GM12874 (cell line): Measurements from ENCODE around the gene ZNF831.

Experiments used
- TF ChIP-seq, protein P1 (sequence below): IDR thresholded peaks from 2 replicates; pipeline ENCODE4 v1.5.1; 2011; ENCODE audit warnings: low read depth, mild to moderate bottlenecking, control low read depth, low read length, moderate library complexity; ENCODE audit not compliant: insufficient read depth

ZNF831 gene

DNA sequence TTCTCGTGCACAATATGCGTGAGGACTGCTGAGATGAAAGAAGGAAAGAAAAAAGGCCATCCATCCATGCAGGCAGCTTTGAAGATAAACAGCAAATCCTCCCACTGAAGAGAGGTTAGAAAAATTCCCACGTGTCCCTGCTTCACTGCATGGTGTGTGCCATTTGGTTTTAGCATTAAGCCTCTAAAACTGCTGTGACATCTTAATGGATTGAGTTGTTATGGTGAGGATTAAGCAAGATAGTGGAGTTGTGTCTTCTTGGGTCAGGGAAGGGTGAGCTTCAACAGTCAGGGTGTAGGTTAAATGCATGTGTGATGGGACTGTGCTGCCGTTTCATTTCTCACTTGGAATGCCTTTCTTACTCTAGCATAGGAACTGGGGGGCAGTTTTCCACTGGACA lies 50.5 kb downstream of the ZNF831 start:
- TF ChIP-seq, protein P1, sequence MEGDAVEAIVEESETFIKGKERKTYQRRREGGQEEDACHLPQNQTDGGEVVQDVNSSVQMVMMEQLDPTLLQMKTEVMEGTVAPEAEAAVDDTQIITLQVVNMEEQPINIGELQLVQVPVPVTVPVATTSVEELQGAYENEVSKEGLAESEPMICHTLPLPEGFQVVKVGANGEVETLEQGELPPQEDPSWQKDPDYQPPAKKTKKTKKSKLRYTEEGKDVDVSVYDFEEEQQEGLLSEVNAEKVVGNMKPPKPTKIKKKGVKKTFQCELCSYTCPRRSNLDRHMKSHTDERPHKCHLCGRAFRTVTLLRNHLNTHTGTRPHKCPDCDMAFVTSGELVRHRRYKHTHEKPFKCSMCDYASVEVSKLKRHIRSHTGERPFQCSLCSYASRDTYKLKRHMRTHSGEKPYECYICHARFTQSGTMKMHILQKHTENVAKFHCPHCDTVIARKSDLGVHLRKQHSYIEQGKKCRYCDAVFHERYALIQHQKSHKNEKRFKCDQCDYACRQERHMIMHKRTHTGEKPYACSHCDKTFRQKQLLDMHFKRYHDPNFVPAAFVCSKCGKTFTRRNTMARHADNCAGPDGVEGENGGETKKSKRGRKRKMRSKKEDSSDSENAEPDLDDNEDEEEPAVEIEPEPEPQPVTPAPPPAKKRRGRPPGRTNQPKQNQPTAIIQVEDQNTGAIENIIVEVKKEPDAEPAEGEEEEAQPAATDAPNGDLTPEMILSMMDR: no peak

- TF ChIP-seq, protein P1: no peak
Observed at GRCh38 chr20:59214606-59215547, 51.3 kb downstream of the ZNF831 start.

DNA sequence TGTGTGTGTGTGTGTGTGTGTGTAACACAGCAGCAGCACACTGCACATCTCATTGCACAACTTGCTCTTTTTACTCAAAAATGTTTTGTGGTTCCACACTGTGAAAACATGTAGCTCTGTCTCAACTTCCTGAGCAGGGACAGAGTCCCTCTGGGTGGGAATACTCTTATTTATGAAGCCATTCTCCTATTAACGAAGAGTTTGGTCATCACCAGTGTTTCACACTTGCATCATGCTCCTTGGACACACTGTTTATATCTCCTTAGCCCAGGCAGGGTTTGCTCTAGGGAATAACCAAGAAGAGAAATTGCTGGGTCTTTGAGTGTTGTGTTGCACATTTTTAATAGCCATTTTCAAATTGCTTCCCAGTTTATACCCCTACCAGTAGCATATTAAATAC lies 53.6 kb downstream of the ZNF831 start:
- TF ChIP-seq, protein P1: no peak

DNA sequence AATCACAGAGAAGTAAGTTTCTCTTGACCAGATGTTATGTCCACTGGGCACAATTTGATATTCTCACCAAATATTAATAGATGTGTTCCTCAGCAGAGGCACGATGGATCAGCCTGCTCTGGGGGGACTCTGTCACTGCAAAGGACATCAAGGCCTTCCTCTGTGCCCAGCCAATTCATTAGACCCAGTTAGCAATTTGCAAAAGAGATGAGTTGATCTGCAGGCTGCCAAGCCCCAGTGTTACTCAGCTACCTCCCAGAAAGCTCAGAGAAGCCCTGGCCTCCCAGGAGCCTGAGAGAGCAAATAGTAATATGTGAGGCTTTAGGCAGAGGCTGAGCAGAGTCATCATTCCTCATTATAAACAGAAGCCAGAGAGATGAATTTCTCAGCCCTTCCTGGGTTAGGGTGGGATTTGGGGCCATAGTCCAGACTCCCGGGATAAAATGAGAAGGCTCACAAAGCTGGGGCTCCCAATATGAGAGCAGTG lies 54.2 kb downstream of the ZNF831 start:
- TF ChIP-seq, protein P1: no peak

DNA sequence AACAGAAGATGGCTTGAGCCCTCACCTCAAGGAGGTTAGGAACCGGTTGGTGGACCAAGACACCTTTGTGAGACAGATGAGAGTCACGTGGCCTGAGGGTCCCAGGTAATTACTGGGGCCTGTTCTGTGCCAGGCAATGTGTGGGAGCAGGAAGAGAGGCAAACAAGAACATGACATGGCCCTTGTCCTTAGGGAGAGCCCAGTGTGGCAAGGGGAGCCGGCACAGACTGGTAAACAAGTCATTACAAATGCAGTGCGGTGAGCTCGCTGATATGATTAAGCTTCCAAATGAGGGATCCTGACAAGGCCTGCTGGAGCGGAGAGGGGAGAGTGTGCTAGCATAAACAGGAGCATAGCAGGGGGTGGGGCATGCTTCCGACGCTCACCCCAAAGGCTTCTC lies 55.6 kb downstream of the ZNF831 start:
- TF ChIP-seq, protein P1: no peak

GRCh38 chr20:59220161-59220560 lies 56.5 kb downstream of the ZNF831 start:
- TF ChIP-seq, protein P1: no peak

DNA sequence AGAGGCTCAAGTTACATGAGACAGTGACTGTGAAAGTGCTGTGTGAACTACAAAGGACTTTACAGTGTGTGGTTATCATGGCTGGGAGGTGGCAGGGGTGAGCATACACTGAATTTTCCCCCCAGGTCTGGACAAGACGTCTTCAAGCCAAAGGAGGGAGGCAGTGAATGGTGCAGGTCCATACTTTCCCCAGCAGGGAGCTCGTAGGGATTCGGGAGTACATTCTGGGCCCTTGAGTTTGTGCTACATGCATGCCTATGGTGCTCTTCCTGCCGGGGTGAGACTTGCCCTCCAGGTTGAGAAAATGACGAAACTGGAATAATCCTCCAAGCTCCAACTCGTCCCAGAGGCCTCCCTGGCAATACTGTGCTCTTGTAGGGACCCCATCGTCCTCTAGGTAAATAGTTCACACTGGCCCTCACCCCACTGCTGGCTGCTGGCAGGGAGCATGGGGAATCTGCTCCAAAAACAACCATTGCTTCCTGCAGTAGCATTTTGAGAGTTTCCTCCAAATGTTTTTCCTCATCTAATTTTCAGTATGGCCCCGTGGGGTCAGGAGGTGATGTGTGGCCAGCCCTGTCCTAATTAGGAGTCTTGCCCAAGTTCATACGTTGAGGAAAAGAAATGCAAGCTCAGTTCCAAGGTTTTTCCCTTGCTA lies 57.6 kb downstream of the ZNF831 start:
- TF ChIP-seq, protein P1: no peak
